GM20431 (cell line): ENCODE results near the gene RNF20.
"Not testable (repeated sequence)": the region's sequence is repeated elsewhere in the genome, so short reads cannot be mapped to it uniquely, and the experiment has no call there.

Source experiments
- in situ Hi-C: fragments of 300-500 bp; cut with MseI, MboI; formaldehyde crosslinking; loops from one replicate; pipeline ENCODE4 v1.15.0; 2020; ENCODE audit warnings: low sequenced_read_pairs; ENCODE audit not compliant: unreplicated experiment

The RNF20 gene

DNA sequence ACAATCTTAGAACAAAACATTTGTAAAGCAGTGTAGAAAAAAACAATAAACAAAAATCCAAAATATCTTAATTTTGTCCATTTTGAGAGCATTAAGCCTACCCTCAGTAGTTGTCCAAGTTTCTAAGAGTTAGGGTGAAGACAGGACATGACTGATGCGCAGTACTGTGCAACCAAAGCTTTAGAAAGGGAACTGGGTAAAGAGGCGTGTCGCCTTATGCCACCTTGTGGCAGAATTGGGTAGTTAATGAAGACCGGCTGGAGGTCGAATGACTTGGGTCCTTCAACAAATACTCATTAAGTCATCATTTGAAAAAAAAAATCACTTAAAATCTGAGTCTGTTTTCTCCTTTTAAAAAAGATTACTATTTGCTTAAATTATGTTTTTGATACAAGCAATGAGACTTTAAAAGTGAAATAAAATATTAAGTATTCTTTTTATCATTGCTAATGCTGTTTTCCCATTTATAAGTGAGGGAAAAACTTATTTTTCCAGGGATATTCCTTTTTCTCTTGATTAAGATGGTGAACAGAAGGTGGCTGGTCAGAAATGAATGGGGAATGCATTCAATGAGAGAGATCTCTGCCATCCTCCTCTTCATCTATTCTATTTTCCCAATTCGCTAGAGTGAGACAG lies 3.5 kb upstream of the RNF20 start:
- in situ Hi-C loops, result no loop called here

DNA sequence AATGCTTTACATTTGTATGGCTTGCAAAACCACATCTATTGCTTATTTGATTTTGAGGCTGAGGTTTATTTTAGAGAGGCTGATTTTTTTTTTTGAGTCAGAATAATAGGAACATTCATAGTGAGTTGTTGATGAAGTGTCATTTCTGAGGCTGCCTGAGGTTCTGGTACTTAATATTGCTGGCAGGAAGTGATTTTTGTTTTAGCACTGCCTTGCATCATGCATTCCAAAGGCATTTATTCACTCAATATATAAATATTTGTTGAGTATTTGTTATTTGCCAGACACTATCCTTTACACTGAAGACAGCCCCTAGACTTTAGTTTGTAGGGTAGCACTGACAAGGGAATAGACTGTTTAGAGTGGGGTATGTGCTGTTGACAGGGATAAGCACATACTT lies 2.7 kb downstream of the RNF20 start:
- in situ Hi-C loops, result no loop called here

DNA sequence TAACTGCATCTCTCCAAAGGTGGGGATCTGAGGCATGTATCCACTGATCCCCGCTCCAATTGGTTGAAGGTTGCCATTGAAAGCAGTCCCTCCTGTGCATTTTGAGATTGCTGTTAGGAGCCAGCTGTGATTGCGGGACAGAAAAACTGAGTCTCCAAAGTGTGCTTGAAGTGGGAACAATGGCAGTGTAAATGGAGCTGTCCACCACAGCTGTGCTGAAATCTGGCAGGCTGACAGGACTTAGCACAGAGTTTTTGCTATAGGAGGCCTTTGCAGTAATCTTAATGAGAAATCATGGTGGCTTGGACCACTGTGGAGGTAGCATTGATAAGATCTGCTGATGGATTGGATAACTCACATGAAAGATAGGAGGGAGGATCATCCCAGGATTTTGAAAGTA lies 3.3 kb downstream of the RNF20 start:
- in situ Hi-C loops, result no loop called here

DNA sequence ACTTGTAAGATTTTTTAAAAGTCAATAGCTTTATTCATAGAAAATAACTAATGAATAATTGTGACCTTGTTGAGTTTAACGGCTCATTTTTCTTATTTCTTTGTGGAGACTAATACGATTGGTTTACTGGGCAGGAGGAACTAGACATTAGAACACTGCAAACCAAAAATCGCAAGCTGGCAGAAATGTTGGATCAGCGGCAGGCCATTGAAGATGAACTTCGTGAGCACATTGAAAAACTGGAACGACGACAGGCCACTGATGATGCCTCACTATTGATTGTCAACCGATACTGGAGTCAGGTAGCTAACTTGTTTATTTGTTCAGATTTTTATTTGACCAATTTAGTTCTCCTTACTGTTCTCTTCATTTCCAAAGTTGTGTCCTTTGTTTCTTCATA lies 6.4 kb downstream of the RNF20 start:
- in situ Hi-C loops, result no loop called here

DNA sequence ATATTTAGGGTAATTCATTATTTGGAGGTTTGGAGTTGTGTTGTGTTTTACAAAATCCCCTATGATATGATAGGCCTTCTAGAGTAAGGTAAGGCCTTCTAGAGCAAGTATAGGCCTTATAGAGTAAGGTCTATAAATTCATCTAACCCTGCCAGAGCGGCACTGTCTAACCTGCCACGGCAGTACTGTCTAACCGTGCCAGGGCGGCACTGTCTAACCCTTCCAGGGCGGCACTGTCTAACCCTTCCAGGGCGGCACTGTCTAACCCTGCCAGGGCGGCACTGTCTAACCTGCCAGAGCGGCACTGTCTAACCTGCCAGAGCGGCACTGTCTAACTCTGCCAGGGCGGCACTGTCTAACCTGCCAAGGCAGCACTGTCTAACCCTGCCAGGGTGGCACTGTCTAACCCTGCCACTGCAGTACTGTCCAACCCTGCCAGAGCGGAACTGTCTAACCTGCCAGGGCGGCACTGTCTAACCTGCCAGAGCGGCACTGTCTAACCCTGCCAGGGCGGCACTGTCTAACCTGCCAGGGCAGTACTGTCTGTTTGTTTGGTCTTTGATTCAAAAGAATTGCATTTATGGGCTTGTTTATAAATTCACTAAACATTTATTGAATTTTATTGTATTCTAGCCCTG lies 9.6 kb downstream of the RNF20 start:
- in situ Hi-C loops, result no loop called here

DNA sequence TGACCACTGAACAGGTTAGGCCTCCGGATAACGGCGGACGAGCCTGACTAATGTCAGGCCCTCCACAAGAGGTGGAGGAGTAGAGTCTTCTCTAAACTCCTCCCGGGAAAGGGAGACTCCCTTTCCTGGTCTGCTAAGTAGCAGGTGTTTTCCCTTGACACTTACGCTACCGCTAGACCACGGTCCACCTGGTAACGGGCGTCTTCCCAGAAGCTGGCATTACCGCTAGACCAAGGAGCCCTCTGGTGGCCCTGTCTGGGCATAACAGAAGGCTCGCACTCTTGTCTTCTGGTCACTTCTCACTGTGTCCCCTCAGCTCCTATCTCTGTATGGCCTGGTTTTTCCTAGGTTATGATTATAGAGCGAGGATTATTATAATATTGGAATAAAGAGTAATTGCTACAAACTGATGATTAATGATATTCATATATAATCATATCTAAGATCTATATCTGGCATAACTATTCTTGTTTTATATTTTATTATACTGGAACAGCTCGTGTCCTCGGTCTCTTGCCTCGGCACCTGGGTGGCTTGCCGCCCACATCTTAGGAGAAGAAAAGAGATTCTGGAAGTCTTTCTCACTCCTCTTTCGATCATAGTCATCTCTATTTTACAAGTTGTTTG lies 15.9 kb downstream of the RNF20 start:
- in situ Hi-C loops, result not testable (repeated sequence)

DNA sequence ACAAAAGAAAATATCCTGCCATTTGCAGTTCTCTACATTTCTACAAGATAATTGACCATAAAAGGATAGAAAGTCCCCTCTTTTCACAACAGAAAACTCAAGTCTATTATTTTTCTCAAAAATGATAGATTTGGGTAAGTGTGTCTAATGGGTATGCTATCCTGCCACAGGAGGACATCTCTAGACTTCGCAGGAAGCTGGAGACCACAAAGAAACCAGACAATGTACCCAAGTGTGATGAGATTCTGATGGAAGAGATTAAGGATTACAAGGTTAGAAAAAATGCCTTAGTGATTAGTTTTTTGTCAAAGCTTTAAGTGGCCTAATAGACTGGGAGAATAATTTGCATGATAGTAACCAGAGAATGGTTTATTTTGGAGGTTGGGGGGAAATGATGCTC lies 28.1 kb downstream of the RNF20 start:
- in situ Hi-C loops, result no loop called here

DNA sequence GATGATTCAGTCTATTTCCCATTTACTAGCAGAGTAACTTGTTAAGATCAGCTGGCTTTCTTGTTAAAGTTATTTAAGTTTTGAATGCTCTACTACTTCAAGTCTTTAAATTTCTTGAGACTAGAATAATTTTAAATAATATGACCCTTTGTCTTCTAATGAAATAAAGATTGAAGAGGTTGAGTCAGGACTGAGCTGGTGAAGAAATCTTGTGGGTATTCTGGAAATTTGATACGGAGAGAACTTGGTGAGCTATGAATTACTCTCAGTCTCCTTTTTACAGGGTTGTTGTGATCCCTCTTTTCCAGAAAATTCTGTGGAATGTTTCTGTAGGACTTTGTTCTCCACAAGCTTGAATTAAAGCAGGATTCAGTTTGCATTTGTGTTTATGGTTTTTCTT lies 29.3 kb downstream of the RNF20 start:
- in situ Hi-C loops, result no loop called here

DNA sequence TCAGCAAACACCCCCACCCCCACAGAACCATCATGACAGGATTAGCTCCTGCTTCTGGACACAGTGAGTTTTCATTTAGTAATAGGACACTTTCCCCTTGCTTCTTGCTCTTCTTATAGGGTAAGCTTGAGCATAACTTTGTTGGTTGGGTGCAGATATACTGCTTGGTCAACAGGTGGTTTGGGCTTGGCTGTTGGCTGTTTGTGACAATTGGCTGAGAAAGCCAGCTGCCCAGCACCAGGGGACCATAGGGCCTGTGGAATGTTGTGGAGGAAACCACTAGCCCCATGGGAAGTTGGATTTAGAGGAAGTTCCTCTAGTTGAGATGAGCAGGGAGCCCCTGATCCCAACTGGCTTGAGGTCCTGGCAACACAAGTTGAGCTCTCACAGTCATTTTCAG lies 30.6 kb downstream of the RNF20 start:
- in situ Hi-C loops, result no loop called here

DNA sequence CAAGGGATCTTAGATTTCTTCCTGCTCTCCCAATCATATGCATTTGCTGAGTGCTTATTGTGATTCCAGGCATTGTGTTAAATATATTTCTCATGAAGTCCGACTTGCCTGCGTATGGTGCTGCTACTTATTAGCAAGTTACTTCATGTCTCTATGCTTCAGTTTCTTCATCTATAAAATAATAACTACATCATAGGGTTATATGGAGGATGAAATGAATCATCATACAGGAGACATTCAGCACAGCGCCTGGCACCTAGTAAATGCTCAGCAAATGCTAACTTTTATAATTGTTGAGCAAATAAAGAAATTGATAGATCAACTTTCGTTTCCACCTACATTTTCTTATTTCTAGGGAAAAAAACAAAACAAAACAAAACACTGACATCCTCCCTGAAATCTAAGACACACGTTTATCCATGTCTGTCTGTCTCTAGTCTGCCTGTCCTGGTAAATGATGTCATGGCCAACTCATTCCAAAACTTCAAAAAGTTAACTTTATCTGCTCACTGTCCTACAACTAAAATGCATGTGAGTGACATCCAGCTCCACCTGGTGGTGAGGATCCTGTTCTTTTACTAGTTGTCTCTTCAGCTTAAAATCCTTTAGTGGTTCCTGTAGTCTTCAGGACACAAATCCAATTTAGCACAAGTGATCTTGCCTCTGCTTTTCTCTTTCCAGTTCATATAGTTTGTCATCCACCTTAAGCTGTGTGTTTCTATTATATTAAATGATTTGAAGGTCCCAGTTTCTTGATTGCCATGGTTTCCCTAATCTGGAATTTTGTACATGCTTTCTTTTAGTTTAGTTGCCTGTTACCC lies 33.5 kb downstream of the RNF20 start:
- in situ Hi-C loops, result no loop called here

DNA sequence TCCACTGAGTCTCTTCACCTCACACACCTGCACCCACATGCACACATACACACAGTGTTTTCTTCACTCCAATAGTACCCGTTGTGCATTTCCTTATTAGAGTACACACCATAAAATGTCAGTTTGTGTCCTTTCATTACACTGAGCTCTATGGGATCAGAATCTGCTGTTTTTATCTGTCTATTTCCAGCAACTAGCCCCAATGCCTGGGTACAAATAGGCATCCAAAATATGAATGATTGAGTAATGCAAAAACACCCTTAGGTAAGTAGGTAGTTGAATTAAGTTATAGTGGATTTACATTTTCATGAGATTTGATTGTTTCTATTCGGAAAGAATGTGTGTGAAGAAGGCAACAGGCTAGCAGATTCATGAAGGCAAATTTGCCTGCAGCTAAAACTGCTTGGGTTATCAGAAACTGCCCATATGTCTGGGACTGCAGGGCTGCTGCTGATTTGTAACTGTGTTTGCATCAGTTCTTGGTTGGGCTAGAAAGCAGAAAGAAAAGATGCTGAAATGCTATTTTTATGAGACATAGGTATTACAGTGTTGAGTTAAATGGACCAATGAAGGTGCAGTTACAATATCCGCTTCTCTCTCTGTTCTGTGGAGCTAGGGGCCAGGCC lies 34.2 kb downstream of the RNF20 start:
- in situ Hi-C loops, result no loop called here

DNA sequence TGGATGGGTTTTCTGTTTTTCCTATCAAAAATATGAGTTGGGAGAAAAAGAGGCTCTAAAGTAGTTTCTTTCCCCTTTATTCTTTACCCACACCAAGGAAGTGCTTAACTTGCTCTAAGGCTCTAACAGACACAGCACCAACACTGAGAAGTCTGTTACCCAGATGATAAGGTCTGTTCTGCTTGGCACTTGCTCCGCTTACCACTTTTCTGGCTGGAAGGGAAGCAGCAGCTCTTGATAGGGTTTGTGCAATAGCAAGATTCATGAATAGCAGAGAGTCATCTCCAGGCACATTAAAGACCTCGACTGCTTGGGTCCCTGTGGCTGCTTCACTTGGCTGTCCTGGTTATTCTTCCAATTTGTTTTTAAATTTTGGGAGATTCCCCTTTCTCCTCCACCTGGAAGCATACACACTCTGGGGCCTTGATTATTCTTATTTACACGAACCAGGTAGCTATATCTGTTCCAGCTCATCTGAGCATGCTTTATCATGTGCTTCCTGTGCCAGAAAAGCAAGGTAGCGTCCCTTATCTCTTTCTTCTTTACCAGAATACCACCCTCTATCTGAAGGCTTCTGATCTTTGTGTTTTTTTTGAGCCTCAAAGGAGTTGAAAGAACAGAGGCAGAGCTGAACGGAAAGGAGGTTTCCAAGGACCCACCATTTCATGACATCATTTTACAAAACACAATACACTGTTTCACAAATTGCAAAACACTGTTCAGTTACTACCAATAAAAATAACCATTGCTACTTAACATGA lies 36.3 kb downstream of the RNF20 start:
- in situ Hi-C loops, result no loop called here

DNA sequence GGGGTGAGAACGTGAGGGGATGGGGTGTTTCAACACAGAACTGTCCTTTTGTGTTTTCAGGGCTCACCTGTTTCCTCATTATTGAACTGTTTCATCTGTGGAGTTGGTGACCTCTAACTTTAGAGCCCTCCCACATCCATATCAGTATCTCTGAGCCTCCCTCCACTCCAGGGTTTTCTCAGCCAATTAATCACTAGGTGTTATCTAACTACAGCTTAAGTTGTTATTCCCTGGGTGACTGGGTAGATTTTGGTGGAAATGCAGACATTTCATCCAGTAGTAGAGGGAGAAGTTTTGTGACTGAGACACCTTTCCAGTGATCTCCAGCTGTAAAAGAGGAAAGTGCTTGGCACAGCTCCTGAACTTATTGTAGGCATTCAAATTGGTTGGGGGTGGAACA lies 37.5 kb downstream of the RNF20 start:
- in situ Hi-C loops, result no loop called here

DNA sequence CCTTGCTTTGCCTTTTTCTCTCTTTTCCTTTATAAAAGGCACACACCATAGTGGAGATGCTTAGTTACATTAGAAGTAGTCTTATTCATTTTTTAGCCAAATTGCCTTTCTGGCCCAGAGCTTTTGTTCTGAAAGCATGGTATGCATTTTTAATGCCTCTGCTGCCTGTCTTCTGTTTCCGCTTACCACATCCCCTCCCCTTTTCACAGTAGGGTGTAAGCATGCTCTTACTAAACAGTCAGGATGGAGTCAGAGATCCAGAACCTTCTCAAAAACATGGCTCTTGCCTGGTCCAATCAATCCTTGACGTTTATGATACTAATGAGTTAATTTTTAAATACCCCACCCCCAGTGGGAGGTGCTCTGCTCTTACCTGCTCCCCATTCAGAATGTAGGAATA lies 38.7 kb downstream of the RNF20 start:
- in situ Hi-C loops, result no loop called here

DNA sequence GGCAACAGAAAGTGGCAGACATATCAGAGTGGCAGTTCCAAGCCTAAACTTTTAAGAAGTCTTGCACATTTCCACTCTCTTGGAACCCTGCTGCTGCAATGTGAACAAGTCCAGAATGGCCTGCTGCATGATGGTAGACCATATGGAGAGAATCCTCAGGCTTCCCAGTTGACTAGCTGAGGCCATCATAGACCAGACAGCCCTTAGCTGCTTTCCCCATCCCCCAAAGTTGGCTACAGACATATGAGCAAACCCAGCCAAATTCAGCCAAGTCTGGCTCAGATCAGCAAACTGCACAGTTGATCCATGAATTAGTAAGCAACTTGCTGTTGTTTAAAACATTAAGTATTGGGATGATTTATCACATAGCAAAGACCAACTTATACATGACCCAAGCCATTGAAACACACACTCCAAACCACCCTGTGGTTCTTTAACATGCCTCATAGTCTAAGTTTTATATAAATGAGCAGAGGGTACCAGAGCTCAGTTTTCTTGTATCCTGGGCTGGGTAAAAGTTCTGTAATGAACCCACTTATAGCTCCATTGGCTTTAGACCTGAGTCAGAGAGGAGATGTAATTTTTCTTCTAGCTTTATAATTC lies 41.2 kb downstream of the RNF20 start:
- in situ Hi-C loops, result no loop called here

DNA sequence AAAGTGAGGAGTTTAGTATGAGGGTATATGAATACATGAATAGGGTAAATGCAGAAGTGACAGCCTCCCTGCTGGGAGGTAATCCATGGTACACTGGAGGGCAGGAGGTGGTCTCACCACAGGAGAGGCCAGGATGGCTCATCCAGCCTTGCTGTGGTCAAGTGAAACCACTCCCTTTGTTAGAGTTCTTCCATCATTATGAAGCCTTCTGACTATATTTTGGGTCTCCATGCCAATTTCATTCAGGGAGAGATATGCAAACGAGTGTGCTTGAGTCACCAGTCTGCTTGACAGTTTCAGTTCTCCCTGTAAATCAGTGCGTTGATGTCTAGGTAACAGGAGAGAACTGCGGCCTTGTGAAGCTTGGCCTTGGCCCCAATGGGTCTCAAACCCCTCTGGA lies 44.7 kb downstream of the RNF20 start:
- in situ Hi-C loops, result no loop called here

DNA sequence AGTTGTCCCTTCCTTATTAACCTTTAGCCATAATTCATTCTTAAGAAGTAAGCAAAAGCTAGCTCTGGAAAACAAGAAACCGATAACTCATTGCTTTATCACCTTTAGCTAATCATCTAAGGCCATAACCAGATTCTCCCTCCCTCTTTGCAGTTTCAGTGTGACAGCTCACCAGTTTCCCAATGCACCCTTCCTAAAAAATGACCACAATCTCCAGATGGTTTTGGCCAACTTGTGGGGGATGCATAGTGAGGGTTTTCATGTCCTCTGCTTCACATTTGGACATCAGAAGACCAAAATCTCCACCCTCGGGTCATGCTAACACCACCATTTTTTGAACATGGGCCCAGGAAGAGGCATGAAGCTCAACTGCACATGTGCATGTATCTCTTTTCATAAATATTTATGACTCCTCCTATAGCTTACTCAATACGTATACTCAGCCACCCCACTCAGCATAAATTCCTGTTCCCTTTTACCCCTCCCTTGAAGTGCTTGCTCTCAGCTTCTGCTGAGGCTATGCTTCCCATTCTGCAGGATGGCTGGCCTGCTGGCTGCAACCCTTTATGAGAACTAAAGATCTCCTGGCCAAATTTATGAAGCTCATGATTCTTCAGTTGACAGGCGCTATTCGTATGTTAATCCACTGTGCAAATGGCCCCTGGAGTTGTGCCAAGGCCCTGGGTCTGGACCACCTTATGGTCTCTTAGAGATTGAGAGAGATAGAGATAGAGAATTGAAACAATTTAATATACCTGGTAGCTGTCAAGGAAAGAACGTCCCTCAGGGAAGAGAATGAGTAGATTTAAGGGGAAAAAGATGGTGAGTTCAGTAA lies 46.3 kb downstream of the RNF20 start:
- in situ Hi-C loops, result no loop called here

DNA sequence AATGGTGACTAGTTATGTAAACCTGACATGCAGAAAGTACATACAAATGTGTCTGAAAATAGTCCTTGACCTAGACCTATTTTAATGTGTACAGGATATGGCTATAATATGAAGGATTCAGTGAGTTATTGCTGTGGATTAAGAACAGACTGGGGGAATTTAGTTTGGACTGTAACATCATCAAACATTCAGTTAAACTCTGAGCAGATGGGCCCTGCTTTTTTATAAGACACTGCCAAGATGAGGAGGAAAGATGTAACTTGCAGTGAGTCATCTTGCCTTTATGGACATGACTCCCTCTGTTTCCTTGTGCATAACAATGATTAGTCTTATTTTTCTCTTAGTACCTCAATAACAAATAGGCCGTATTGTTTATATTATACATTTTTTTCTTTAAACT lies 48.9 kb downstream of the RNF20 start:
- in situ Hi-C loops, result no loop called here

DNA sequence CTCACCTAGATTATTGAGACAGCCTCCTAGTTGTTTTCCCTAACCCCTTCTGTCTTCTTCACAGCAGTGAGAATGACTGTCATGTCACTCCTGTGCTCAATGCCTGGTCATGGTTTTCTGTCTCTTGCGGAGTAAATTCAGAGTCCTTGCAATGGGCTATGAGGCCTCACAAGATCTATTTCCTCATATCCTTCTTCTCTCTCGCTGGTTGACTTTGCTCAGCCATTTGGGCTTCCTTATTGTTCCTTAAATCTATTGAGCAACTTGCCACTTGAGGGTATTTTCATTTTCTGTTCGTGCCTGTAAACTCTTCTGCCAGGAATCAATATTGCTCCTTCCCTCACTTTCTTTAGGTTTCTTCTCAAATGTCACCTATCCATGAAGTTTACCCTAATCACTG lies 52.1 kb downstream of the RNF20 start:
- in situ Hi-C loops, result no loop called here
